ENCODE results near the gene ZNF784.

ZNF784 gene

DNA sequence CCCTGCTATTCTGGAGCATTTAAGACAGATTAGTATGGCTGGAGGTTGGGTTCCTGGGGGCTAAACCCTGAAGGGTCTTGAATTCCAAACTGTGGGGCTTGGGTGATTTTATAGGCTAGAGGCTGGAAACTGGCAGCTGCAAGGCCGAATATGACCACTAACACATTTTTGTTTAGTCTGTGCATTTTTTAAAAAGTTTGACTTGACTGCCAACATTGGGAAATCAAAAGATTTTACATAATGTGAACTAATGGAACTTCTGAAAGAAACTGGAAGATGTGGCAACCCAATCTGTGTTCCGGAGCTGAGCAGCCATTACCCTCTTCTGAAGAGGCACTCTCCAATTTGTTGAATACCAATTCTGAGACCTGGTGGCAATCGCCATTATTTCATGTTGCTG lies 5.1 kb downstream of the ZNF784 start:
- peak overlapping the region; percentile 72 for H3K27ac ChIP-seq (replicated peaks)
- H3K4me3 ChIP-seq (replicated peaks; ENCODE audit: insufficient read depth, low read length), result no peak overlapping the region
- DNase-seq (ENCODE audit: low read depth in 1 of 2, low spot score in 1 of 2), result peak in 1 of 2 experiments; percentile 38
- TF ChIP-seq POLR2AphosphoS5 (IDR thresholded peaks at IDR 0.05; ENCODE audit: low read depth), result no peak; the same call in 1 of the 2 replicates
- TF ChIP-seq, protein P1, sequence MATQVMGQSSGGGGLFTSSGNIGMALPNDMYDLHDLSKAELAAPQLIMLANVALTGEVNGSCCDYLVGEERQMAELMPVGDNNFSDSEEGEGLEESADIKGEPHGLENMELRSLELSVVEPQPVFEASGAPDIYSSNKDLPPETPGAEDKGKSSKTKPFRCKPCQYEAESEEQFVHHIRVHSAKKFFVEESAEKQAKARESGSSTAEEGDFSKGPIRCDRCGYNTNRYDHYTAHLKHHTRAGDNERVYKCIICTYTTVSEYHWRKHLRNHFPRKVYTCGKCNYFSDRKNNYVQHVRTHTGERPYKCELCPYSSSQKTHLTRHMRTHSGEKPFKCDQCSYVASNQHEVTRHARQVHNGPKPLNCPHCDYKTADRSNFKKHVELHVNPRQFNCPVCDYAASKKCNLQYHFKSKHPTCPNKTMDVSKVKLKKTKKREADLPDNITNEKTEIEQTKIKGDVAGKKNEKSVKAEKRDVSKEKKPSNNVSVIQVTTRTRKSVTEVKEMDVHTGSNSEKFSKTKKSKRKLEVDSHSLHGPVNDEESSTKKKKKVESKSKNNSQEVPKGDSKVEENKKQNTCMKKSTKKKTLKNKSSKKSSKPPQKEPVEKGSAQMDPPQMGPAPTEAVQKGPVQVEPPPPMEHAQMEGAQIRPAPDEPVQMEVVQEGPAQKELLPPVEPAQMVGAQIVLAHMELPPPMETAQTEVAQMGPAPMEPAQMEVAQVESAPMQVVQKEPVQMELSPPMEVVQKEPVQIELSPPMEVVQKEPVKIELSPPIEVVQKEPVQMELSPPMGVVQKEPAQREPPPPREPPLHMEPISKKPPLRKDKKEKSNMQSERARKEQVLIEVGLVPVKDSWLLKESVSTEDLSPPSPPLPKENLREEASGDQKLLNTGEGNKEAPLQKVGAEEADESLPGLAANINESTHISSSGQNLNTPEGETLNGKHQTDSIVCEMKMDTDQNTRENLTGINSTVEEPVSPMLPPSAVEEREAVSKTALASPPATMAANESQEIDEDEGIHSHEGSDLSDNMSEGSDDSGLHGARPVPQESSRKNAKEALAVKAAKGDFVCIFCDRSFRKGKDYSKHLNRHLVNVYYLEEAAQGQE (IDR thresholded peaks at IDR 0.05; ENCODE audit: insufficient replicate concordance, low read depth), result no peak
- no peak for TF ChIP-seq SPI1 (IDR thresholded peaks at IDR 0.05; ENCODE audit: borderline replicate concordance, low read depth)
- TF ChIP-seq, protein P2, sequence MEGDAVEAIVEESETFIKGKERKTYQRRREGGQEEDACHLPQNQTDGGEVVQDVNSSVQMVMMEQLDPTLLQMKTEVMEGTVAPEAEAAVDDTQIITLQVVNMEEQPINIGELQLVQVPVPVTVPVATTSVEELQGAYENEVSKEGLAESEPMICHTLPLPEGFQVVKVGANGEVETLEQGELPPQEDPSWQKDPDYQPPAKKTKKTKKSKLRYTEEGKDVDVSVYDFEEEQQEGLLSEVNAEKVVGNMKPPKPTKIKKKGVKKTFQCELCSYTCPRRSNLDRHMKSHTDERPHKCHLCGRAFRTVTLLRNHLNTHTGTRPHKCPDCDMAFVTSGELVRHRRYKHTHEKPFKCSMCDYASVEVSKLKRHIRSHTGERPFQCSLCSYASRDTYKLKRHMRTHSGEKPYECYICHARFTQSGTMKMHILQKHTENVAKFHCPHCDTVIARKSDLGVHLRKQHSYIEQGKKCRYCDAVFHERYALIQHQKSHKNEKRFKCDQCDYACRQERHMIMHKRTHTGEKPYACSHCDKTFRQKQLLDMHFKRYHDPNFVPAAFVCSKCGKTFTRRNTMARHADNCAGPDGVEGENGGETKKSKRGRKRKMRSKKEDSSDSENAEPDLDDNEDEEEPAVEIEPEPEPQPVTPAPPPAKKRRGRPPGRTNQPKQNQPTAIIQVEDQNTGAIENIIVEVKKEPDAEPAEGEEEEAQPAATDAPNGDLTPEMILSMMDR (IDR thresholded peaks at IDR 0.05; ENCODE audit: insufficient read depth, low read length), result no peak
- no peak for TF ChIP-seq GABPA (IDR thresholded peaks at IDR 0.05; ENCODE audit: low read depth)
- no peaks in the 10 kb centered on the region for H3K27me3 ChIP-seq (ENCODE audit: insufficient read depth, poor library complexity, severe bottlenecking)

DNA sequence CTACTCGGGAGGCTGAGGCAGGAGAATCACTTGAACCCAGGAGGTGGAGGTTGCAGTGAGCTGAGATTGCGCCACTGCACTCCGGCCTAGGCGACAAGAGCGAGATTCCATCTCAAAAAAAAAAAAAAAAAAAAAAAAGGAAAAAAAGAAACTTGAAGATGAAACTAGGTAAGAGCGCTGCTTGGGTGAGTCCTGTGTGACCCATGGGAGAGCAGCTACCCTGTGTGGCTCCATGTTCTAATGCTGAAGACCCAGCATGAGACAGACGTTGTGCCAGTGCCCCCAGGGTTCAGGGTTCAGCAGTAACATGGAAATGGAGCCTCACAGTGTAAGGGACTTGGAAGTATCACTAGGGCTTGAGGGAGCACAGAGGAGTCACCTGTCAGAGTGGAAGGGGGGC lies 5.9 kb downstream of the ZNF784 start:
- Histone ChIP-seq H3K4me3 (replicated peaks; ENCODE audit: insufficient read depth, low read length) (no peak overlapping the region), H3K27me3 (ENCODE audit: insufficient read depth, poor library complexity, severe bottlenecking) (no peaks in the 10 kb centered on the region), H3K27ac (replicated peaks) (peak overlapping the region; percentile 72)
- DNase-seq (ENCODE audit: low read depth in 1 of 2, low spot score in 1 of 2), result no peak
- TF ChIP-seq POLR2AphosphoS5 (IDR thresholded peaks at IDR 0.05; ENCODE audit: low read depth), result no peak; the same call in 1 of the 2 replicates
- TF ChIP-seq, protein P2 (IDR thresholded peaks at IDR 0.05; ENCODE audit: insufficient read depth, low read length), result no peak
- TF ChIP-seq, protein P1 (IDR thresholded peaks at IDR 0.05; ENCODE audit: insufficient replicate concordance, low read depth), result no peak
- no peak for TF ChIP-seq GABPA (IDR thresholded peaks at IDR 0.05; ENCODE audit: low read depth)
- TF ChIP-seq SPI1 (IDR thresholded peaks at IDR 0.05; ENCODE audit: borderline replicate concordance, low read depth), result no peak

DNA sequence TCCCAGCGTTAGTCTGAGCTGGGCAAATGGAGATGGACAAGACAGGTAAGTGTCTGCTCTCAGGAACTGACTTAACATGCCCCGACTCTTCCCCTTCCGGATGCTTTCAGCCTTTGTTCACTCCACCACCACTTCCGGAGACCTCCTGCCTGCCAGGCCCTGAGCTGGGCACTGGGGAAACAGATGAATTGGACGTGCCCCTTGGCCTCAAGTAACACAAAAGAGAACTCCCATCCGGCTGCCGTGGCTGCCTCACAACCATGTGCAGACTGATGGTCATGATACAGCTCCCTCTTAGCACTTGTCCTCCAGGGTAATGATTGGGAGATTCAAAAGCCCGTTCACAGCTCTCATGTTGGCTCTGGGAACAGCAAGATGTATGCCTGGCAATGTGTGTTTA lies 6.9 kb downstream of the ZNF784 start:
- no peak for DNase-seq (ENCODE audit: low read depth in 1 of 2, low spot score in 1 of 2)
- Histone ChIP-seq H3K4me3 (replicated peaks; ENCODE audit: insufficient read depth, low read length) (no peak overlapping the region), H3K27me3 (ENCODE audit: insufficient read depth, poor library complexity, severe bottlenecking) (no peaks in the 10 kb centered on the region), H3K27ac (replicated peaks) (0 out of 2 replicates have a peak overlapping the region, but pooled peaks have one; percentile 2)
- no peak for TF ChIP-seq POLR2AphosphoS5 (IDR thresholded peaks at IDR 0.05; ENCODE audit: low read depth)
- TF ChIP-seq, protein P1 (IDR thresholded peaks at IDR 0.05; ENCODE audit: insufficient replicate concordance, low read depth), result no peak
- TF ChIP-seq GABPA (IDR thresholded peaks at IDR 0.05; ENCODE audit: low read depth), result no peak
- no peak for TF ChIP-seq SPI1 (IDR thresholded peaks at IDR 0.05; ENCODE audit: borderline replicate concordance, low read depth)
- TF ChIP-seq, protein P2 (IDR thresholded peaks at IDR 0.05; ENCODE audit: insufficient read depth, low read length), result no peak

Data from HL-60 (cell line).